Measurements from ENCODE around the gene WWOX.

GRCh38 chr16:78438219-78438618 is 338.8 kb downstream of the WWOX start:
- no peak for TF ChIP-seq ISL1 (CRISPR knock-in tag; IDR thresholded peaks at IDR 0.05)
- no peak for TF ChIP-seq TCF4 (CRISPR knock-in tag; IDR thresholded peaks at IDR 0.05; ENCODE audit: borderline replicate concordance)

Measured in SK-N-SH treated with all-trans-retinoic acid at 6 μM for 48 hours (cell line).